Nucleus accumbens (tissue), 56 donors: ENCODE results near the gene EME2.

Source experiments
- DNase-seq, 56 donors: peaks; one replicate each; lab custom pipeline; 2025; lab: John Stamatoyannopoulos, UW

The EME2 gene

DNA sequence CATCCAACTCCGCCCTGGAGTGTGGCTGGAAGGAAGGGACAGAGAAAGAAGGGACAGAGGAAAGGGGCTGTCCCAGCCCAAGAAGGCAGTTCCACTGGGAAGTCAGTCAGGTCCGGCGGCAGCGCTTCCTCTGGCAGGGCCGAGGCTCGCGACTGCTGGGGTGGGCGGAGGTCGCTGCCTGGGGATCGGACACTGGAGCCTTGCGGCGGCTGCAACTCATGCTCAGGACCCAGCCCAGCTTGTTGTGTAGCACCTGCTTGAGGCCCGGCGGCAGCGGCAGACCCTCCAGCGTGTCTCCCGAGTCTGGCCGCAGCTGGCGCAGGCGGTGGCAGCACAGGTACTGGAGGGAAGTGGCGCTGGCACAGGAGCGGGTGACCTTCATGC, 4.4 kb downstream of the EME2 start:
- no peak for DNase-seq

DNA sequence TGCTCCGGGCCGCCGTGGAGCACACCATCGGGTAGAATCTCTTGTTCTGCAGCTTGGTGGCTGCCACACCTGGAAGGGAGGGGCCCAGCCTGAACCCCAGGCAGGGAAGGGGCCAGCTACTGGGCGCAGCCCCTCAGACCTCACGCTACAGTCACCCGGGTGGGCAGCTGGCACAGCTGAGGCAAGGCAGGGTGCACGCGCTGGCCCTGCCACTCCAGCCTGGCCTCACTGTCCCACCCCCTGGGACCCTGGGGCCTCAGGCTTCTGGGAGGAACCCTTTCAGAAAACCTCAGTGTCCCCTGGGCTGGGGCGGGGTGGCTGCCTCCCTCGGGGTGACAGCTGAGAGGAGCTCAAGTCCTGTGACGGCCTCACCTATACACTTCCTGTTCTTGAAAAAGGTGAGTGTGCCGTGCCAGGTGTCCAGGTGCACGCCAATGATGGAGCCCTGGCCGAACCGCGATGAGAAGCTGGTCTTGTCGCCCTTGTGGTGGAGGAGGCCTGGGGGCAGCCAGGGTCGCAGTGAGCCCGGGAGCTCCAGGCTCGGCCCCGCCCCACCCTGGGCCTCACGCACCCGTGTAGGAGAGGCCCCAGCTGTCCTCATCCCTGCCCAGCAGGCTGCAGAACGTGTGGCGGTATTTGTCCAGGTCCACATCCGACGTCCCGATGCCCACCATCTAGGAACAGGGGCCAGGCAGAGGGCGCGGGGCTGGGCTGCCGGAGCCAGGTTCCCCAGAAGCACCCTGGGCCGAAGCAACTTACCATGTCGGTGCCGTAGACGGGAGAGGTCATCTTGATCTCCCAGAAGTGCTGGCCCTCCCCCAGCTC, 5.0 kb downstream of the EME2 start:
- DNase-seq, result no peak

DNA sequence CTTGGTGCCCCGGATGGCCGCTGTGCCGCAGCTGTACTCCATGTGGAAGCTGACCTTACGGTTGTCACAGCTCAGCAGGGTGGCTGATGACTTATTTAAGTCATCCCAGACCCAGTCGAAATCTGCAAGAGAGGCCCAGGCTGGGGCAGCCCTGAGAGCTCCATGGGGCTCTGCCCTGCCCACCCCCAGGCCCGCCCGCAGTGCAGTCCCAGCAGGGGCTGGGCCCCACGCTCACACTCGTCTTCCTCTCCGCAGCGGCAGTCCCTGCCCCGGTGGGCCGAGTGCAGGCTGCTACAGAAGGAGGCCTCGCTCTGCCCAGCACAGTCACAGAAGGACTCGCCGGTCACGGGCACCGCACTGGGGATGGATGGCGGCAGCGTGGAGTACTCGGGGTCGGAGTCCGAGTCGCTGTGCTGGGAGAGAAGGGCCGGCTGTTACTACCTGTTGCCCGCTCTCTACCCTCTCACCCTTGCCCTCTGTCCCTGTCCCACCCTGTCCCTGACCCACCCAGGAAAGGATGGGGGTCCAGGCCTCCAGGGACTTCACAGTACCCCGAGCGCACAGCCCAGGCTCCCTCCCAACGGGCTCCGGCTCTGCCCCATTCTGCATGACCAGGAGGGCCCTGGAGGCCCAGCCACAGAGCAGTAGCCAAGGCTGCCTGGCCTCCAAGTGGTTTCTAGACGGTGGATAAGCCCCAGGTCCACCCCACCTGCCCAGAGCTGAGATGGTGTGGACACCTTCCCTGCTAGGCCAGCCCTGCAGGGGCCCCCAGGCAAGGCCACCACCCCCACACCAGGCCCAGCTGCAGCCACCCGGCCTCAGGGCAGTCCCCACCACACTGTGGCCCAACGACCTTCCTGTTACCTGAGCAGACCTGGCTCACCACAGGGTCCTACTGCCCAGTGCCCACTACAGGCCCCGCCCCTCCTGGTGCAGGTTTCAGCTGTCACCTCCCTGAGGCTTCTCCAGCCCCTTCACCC, 5.9 kb downstream of the EME2 start:
- no peak for DNase-seq

DNA sequence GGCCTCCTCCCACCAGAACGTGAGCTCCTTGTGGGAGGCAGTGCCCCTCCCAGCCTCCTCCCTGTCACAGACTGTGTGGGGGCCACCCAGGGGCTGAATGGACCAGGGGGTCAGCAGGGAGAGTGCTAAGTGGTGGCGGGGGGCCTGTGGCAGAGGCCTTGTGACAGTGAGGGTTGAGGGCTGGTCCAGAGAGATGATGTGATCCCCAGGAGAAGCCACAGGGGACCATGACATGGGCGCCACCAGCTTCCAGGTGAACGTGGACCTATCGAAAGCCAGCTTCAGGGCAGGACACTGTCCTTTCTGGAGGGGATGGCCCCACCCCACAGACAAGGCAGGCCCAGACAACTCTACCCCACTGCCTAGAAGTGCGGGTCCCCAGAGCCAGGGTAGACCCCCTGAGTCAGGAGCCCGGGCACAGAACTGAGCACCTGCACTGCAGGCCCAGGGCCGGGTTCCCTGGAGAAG, 6.7 kb downstream of the EME2 start:
- DNase-seq, result no peak

DNA sequence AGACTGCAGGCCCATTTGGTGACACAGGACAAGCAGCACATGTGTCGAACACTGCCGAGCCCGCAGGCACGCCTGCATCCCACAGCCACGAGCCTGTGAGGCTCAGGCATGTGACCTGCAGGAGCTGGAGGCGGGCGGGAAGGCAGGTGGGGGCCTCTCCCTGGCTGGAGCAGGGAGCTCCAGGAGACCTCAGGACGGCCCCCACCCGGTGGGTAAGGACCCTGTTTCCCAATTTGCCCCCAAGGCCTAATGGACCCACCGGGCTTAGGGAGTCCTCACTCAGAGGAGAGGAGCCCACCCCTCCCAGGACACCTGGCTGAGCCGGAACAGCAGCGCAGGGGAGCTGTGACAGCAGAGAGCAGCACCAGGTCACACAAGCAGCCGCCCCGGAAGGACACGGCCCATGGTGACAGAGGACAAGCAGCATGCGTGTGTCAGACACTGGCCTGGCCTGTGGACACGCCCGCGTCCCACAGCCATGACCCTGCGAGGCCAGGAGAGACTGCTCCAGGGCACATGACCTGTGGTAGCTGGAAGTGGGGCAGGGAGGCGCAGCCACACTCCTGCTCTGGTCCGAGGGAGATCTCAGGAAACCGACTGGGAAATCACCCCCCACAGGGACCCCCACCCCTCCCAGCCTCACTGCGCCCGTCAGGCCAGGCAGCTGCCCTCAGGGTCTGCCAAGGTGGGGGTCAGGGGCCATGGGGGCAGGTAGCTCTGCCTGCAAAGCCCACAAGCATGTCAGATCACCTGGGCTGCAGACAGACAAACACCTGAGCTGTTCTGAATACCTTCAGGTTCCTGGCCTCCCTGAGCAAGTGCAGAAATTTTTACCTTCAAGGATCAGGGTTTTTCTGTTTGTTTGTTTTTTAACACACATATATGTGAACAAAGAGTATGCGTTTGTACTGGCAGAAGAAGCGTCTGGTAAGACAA, 7.4 kb downstream of the EME2 start:
- peak in 1 of 56 donors; percentile 29 for DNase-seq

DNA sequence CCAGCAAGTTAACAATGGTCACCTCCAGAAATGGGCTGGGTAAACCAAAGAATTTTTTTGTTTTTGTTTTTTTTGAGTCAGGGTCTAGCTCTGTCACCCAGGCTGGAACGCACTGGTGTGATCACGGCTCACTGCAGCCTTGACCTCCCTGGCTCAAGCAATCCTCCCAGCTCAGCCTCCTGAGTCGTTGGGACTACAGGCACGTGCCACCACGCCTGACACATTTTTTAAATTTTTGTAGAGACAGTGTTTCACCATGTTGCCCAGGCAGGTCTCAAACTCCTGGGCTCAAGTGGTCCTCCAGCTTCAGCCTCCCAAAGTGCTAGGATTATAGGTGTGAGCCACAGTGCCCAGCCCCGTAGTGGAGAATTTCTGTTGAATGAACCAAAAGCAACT, 8.1 kb downstream of the EME2 start:
- DNase-seq, result no peak

DNA sequence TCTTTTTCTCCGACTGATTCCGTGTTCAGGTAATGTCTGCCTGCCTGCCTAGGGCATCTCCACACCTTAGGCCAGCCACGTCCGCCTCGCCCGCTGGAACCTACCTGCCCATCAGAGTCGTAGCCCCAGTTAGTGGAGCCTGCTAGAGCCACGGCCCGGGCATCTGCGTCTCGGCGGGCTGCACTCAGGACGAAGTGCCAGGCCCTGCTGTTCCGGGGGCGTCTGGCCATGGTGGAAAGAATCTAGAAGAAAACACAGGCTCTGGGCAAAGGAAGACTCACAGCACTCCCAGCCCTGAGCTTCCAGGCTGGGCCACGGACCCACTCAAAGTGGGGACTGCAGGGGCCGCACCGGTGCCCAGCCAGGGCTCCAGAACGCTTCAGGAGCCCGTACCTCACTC, 8.6 kb downstream of the EME2 start:
- DNase-seq, result no peak

DNA sequence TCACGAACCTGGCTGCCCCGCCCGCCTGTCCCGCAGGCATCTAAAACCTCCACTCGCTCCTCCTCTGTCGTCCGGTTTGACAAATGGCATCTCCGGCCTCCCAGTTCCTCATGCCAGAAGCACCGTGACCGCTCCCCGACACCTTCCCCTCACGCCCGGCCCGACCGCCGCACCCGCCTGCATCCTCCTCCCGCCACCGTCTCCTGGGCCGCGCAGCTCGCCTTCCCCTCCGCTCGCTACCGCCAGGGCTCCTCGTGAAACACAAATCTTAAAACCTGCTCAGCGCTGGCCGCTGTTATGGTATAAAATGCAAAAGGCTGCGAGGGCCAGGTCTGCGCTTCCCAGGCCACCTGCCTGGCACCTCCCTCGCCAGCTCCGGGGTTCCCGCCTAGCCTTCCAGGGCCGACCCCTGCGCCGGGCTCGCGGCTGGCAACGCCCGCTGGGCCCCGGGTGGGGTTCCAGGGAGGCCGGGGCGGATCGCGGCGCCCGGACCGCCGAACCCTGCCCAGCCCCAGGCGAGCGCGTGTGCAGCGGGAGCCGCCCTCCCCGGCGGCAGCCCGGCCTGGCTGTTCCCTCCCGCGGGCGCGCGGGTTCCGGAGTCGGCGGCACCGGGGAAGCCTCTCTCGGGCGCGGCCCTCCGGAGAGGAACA, 9.3 kb downstream of the EME2 start:
- DNase-seq, result no peak

DNA sequence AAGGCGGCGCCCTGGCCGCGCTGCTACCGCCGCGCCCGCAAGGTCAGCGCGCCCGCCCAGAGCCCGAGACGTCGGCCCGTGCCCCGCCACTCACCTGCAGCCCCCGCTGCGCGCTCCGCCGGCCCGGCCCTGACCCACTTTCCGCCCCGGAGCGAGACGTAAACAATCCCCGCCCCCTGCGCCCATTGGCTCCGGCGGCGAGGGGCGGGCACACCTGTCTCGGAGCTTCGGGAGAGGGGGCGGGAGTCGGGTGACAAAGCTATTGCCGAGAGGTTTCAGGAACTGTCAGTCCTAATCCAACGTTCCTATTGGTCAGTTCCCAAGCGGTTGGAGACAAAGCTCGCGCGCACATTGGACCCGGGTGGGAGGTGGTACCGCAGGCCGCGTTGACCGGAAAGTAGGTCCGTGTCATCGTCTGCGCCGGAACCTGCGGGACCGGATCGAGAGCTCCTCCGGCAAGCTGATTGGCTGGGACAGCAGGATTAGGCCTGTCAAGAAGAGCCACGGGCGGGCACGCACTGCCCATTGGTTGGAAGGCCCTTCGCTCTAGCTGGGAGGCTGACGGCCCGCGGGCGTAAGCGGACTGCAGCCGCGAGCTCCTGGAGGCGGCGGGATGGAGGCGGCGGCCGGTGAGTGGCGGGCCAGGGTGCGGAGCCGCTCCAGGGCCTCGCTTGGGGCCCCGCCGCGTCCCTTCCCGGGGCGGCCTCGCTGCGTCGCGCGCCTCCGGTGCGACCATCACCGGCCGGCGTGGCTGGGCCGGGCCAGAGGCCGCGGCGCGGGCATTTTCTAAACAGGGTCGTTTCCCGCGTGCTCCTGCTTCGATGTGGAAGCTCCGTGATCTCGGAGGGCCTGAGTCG, 10.0 kb downstream of the EME2 start, which contains the start of the genes NUBP2 and SPSB3:
Gene NUBP2 (plus strand): TSS at position 553 of the 857 bp plus-strand sequence. CDS start 61 bp downstream, at position 614.
Gene SPSB3 (minus strand): TSS at position 164 of the 857 bp plus-strand sequence. CDS start 1,088 bp downstream, outside the sequence.
- DNase-seq, result peak; percentile 90 to 100 (median 100)

DNA sequence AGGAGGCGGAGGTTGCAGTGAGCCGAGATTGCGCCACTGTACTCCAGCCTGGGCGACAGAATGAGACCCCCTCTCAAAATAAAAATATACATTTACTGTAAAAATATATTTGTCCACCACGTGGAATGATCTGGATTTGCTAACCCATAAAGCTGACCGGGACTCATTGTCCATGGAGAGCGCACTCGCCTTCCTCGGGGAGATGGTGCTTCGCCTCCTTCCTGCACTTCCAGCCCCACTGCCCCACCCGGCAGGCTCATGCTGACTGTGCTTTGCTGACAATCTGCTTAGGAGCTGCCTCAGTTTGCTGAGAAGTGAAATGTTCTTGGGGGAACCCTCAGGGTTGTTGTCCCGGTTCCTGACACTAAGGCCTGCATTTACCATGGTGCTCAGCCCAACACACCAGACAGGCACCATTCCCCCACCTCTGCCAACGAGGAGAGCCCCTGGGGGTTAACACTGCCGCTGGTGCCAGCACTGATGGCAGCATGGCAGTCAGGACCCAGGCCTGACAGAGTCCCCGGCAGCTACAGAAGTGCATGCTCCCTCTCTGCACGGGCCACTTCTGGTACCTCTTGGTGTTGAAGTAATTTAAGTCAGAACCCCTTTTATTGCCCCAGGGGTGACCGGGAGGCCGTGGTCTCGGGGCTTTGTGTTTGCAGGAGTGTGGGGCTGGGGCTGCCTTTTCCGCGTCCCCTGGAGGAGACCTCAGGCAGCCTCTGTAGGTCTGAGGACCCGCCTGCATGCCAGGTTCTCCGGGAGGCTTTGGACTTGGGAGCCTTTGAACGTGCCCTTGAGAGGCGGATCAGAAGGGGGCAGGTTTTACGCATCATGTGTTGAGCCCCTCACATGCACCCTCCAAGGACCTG, 12.6 kb downstream of the EME2 start:
- DNase-seq, result no peak

DNA sequence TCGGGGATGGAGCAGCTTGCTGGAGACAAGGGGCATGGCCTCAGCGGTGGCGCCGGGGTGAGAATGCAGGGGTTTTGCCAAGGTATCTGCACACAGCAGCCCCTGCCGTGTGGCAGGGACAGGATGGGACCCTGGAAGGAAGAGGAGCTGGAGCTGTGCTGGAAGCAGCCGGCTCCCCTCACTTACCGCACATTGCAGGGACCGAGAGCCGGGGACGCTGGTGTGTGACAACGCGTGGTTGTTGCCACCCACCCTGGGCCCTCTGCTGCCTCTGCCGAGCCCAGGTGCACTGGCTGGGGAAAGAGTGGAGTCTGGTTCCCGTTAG, 13.2 kb downstream of the EME2 start:
- DNase-seq, result no peak

DNA sequence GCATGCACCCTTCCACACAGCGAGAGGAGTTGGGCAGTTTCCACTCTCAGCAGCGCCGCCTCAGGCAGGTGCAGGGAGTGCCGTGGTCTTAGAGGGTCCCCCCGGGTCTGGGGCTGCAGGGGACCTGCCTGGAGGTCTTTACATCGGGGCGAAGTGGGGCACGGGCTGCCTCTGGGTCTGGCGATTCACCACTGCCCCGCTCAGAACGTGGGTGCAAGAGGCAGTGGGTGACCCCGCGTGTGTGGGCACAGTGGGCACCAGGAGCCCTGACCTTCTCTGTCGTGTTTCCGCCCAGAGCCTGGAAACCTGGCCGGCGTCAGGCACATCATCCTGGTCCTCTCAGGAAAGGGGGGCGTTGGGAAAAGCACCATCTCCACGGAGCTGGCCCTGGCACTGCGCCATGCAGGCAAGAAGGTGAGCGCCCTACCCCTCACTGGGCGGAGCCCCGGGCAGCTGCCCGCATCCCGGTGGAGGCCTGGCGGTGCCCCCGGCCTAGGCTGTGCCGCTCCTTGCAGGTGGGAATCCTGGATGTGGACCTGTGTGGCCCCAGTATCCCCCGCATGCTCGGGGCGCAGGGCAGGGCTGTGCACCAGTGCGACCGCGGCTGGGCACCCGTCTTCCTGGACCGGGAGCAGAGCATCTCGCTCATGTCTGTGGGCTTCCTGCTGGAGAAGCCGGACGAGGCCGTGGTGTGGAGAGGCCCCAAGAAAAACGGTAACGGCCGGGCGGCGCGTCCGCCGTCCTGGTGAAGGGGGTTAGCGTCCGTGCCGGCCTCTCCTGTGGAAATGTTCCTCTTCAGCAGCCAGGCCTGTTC, 13.8 kb downstream of the EME2 start:
- DNase-seq, result no peak

DNA sequence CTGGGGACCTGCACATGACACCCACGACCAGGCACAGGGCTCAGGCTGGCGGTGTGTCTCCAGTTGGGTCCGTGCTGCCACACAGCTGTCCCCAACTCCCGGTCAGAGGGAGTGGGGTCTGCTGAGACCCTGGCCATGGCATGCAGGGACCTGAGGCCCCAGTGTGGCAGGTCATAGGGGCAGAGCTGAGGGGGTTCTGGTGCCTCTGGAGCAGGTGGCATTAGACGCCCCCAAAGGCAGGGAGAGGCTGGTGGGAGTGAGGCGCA, 14.4 kb downstream of the EME2 start:
- DNase-seq, result no peak

DNA sequence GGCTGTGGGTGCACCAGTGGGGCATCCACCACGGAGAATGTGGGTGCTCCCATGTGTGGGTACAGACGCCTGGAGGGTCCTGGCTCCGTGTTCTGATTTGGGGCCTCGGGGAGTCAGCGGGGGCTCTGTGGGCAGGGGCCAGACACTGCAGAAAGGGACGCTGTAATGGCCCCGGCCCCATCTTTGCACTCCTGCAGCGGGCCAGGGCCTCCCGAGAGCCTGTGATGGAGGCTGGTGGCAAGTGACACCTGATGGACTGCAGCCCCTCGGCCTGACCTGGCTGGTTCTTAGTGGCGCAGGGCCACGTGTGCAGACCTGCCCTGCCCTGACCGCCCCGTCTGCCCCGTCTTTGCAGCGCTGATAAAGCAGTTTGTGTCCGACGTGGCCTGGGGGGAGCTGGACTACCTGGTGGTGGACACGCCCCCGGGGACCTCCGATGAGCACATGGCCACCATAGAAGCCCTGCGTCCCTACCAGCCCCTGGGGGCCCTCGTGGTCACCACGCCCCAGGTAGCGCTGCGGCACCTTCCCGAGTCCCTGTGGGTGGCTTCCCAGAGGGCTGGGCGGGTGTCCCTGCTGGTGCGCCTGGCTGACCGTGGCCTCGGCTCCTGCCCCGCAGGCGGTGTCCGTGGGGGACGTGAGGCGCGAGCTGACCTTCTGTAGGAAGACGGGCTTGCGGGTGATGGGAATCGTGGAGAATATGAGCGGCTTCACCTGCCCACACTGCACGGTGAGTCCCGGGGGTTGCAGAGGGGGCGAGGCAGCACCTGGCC, 14.9 kb downstream of the EME2 start:
- DNase-seq, result no peak

DNA sequence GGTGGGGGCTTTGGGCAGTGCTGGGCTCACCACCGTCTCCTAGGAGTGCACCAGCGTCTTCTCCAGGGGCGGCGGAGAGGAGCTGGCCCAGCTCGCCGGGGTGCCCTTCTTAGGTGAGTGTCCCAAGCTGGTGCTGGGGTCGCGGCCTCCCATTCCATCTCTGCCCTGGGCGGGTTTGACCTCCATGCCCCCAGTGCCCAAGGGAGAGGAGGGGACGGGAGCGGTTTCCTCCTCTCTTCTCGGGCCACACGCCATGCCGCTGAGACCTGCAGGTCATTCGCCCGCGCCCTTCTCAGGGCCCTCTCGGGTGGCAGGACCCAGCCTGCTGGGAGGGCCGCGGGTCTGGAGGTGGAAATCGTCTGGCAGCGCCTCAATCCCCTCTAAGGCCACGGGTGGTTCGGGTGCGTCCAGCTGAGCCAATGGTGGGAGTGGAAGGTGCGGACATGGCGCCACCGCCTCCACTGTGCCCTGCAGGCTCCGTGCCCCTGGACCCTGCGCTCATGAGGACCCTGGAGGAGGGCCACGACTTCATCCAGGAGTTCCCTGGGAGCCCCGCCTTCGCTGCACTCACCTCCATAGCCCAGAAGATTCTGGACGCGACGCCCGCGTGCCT, 15.6 kb downstream of the EME2 start:
- DNase-seq, result no peak

DNA sequence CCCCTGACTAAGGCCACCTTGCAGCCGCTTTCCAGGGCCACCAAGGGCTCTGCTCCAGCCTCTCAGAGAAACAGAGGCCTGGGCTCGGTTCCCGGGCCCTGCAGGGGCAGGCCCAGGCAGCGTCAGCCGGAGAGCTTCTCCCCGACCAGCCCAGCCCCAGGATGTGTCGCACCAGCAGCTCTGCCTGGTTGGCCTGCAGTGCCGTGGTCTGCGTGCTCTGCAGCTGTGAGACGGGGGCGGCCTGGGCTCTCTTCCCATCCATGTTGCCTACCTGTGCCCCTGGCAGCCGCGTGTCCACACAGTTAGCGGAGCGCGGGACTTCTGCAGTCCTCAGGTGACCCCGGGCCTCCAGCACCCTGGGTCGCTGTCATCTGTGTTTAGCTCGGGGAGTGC, 16.1 kb downstream of the EME2 start:
- no peak for DNase-seq
